GM08714 (cell line): ENCODE results near the gene CLPTM1L.

ENCODE experiments used
- H3K4me3 ChIP-seq: fragments of 200-500 bp; sonication (Bioruptor generic); 2 replicates; pipeline ENCODE4 v1.5.1; 2014; ENCODE audit warnings: mild to moderate bottlenecking, low read length, inconsistent platforms
- ZNF274 ChIP-seq: IDR thresholded peaks from 2 replicates; pipeline ENCODE4 v1.6.1; 2012; ENCODE audit warnings: mild to moderate bottlenecking, low read depth, low read length

CLPTM1L gene

GRCh38 chr5:1344975-1345838 is at the start of gene CLPTM1L:
Gene CLPTM1L (minus strand): TSS chr5:1345099. CDS start chr5:1344841, 258 bp downstream.
- no peak for TF ChIP-seq ZNF274
- peak within 1 kb of the TSS; percentile 99 for H3K4me3 ChIP-seq

- no peak overlapping the region for H3K4me3 ChIP-seq
- TF ChIP-seq ZNF274: no peak
Observed at GRCh38 chr5:1393571-1394501, 48.9 kb upstream of the CLPTM1L start.

GRCh38 chr5:1392801-1393565 is 48.1 kb upstream of the CLPTM1L start:
- no peak for TF ChIP-seq ZNF274
- no peak overlapping the region for H3K4me3 ChIP-seq

- H3K4me3 ChIP-seq: no peak overlapping the region
- no peak for TF ChIP-seq ZNF274
Observed at GRCh38 chr5:1392261-1392660, 47.4 kb upstream of the CLPTM1L start.

- TF ChIP-seq ZNF274: no peak
- H3K4me3 ChIP-seq: no peak overlapping the region
Observed at GRCh38 chr5:1391691-1392090, 46.8 kb upstream of the CLPTM1L start.

GRCh38 chr5:1390861-1391600 is 46.1 kb upstream of the CLPTM1L start:
- no peak overlapping the region for H3K4me3 ChIP-seq
- TF ChIP-seq ZNF274: no peak

- TF ChIP-seq ZNF274: no peak
- H3K4me3 ChIP-seq: no peak overlapping the region
Observed at GRCh38 chr5:1390333-1390732, 45.4 kb upstream of the CLPTM1L start.

GRCh38 chr5:1388383-1388967 is 43.6 kb upstream of the CLPTM1L start:
- no peak overlapping the region for H3K4me3 ChIP-seq
- no peak for TF ChIP-seq ZNF274

- TF ChIP-seq ZNF274: no peak
- H3K4me3 ChIP-seq: no peak overlapping the region
Observed at GRCh38 chr5:1387876-1388275, 43.0 kb upstream of the CLPTM1L start.

- no peak overlapping the region for H3K4me3 ChIP-seq
- TF ChIP-seq ZNF274: no peak
Observed at GRCh38 chr5:1387059-1387755, 42.3 kb upstream of the CLPTM1L start.

- no peak for TF ChIP-seq ZNF274
- peak overlapping the region; percentile 60; the same call in 1 of the 2 replicates for H3K4me3 ChIP-seq
Observed at GRCh38 chr5:1386274-1386717, 41.4 kb upstream of the CLPTM1L start.
